ENCODE data around the gene SCAMP3. TPM values are rescaled to one million over a fixed set of nuclear protein-coding genes. Genes with fewer than 3 reads are reported as not detected.

Gene SCAMP3
- total and polyA plus RNA-seq, 8 donors, result 7.0 to 48.4 (median 28.7) TPM

DNA sequence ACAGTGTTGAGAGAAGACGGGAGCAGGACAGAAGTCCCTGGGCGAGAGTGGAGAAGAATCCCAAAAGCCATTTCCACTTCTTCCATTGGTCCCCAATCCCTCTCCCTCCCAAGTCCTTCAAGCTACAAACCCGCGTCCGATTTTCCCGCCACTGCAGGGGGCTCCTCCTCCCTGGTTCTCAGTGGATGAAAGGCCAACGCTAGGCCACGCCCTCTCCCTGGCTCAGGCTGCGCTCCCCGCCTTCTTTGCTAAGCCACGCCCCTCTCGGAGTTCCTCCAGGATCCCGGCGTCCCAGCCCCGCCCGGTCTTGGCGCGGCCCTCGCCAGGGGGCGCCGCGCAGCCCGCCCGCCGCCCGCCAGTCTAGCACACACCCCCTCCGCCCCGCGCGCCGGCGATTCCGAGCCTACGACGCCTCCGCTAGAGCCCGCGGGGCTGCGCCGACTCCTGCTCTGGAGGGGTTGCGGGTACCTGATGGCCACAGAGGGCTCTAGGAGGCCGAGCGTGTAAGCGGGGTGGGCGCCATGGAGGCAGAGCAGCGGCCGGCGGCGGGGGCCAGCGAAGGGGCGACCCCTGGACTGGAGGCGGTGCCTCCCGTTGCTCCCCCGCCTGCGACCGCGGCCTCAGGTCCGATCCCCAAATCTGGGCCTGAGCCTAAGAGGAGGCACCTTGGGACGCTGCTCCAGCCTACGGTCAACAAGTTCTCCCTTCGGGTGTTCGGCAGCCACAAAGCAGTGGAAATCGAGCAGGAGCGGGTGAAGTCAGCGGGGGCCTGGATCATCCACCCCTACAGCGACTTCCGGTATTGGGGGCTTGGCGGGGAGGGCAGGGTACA is 15.1 kb upstream of the SCAMP3 start, which contains the start of gene HCN3:
HCN3 (plus strand) TSS at position 394 of the 832 bp plus-strand sequence; CDS start at position 522, 128 bp downstream.
- TF ChIP-seq POLR2AphosphoS5 (IDR thresholded peaks at IDR 0.05) (peak in 2 of 3 donors; percentile 17 to 84), POLR2A (IDR thresholded peaks at IDR 0.05) (no peak)
- TF ChIP-seq, protein P1, sequence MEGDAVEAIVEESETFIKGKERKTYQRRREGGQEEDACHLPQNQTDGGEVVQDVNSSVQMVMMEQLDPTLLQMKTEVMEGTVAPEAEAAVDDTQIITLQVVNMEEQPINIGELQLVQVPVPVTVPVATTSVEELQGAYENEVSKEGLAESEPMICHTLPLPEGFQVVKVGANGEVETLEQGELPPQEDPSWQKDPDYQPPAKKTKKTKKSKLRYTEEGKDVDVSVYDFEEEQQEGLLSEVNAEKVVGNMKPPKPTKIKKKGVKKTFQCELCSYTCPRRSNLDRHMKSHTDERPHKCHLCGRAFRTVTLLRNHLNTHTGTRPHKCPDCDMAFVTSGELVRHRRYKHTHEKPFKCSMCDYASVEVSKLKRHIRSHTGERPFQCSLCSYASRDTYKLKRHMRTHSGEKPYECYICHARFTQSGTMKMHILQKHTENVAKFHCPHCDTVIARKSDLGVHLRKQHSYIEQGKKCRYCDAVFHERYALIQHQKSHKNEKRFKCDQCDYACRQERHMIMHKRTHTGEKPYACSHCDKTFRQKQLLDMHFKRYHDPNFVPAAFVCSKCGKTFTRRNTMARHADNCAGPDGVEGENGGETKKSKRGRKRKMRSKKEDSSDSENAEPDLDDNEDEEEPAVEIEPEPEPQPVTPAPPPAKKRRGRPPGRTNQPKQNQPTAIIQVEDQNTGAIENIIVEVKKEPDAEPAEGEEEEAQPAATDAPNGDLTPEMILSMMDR (IDR thresholded peaks at IDR 0.05), result peak in 5 of 7 experiments; percentile 8 to 88 (median 64)
- Histone ChIP-seq H3K9me3 (no peaks in the 10 kb centered on the region), H3K4me1 (peaks cover 15 to 35% (median 29%) of the 10 kb centered on the region in 4 donors), H3K36me3 (peaks cover 0 to 3% (median under 1%) of the 10 kb centered on the region in 4 donors), H3K4me3 (peak within 1 kb of the TSS; percentile 73 to 93 (median 82)), H3K27ac (peak within 1 kb of the TSS; percentile 61 to 83 (median 72)), H3K27me3 (no peaks in the 10 kb centered on the region)
- peak; percentile 99 for DNase-seq
- intact Hi-C loops (cut with DNase I; ENCODE audit: low total_unique reads), result no loop called here
- WGBS, 5 donors, result 1 to 3% (median 2%) methylated on average over 20 to 68 of the region's 68 CpGs

DNA sequence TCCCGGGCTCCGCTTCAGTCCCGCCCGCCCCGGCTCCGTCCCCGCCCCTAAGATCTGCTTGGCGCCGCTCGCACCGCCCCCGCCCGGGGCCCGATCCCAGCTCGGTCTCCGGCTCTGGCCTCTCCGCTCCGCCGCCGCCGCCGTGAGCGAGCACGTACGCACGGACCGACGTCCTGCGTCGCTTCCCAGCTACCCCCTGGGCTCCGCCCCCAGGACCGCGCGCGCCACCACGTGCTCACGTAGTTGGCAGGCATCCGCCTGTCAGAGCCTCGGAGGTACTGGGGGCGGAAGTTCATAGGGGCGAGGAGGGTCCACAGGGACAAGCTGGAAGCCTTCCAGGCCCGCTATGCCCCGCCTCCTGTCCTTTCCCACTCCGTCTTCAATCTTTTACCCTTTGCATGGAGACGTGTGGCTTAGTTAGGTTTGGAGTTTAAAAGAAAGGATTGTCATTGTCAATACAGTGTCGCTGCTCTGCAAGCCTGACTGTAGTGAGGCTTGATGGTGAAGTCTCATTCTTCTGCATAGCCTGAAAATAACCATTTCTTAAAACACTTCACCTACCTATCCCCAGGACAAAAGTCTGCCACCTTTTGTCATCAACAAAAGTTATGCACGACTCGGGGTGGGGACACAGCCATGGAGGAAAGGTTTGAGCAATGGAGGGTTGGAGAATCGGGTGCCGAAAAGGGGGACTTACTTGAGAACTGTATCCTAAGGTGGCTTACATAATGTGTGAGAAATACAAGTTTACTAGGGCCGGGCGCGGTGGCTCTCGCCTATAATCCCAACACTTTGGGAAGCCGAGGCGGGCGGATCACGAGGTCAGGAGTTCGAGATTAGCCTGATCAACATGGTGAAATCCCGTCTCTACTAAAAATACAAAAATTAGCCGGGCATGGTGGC is 11.4 kb upstream of the SCAMP3 start, which contains the start of gene CLK2:
CLK2 (minus strand) TSS at position 162 of the 903 bp plus-strand sequence. CDS start 2,527 bp downstream, outside the sequence.
- Histone ChIP-seq H3K27me3 (no peaks in the 10 kb centered on the region), H3K4me1 (peaks cover 26 to 49% (median 44%) of the 10 kb centered on the region in 4 donors), H3K36me3 (peaks cover 24 to 32% (median 28%) of the 10 kb centered on the region in 4 donors), H3K9me3 (no peaks in the 10 kb centered on the region), H3K4me3 (peak within 1 kb of the TSS; percentile 61 to 87 (median 81)), H3K27ac (peak within 1 kb of the TSS; percentile 91 to 99 (median 96))
- intact Hi-C loops (cut with DNase I; ENCODE audit: low total_unique reads), result no loop called here
- peak; percentile 95 to 99 (median 98) for TF ChIP-seq POLR2AphosphoS5 (IDR thresholded peaks at IDR 0.05)
- TF ChIP-seq EP300 (IDR thresholded peaks at IDR 0.05), result no peak
- TF ChIP-seq, protein P1 (IDR thresholded peaks at IDR 0.05), result peak in 1 of 7 experiments; percentile 6
- TF ChIP-seq POLR2A (IDR thresholded peaks at IDR 0.05), result peak in 1 of 4 donors; percentile 6
- peak; percentile 95 to 99 for DNase-seq
- WGBS, 5 donors, result 7 to 22% (median 12%) methylated on average over 30 to 61 of the region's 61 CpGs

DNA sequence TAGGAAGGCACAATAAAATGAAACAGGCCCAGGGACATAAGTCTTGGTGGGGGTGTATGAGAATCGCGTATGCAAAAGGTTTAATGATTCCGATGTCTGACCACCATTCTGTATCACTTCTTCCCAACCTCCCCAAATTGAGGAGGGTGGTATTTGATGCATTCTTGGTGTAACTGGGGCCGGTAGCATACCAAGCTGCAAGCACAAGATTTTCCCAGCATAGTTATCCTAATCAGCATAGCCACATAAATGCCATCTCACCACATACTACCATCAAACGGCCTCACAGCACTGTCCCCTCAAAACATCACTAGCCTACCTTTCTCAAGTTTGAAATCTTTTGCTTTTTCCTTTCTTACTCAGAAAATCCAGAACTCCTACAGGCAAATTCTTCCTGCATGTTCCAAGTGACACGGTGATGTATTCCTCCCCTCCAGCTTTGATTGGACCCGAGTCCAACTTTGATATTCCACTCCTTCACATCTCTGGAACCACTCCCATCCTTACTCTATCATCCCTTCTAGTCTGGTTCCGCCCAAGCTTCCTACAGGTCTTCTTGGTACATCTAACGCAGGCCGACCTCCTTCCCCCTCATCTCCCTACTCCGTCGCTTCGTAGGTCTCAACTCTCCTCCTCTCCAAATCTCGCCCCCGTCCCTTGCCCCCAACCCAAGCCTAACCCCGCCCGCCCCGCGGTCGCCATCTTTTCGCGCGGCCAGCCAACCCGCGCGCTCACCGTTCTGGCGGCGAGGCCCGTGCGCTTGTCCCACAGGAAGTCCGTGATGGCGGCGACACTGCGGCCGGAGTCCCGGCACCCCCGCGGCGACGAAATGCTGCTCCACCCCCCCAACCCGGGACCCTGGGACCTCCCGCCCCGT is 10.5 kb upstream of the SCAMP3 start:
- Histone ChIP-seq H3K27ac (peak overlapping the region; percentile 91 to 99 (median 96)), H3K9me3 (no peaks in the 10 kb centered on the region), H3K27me3 (no peaks in the 10 kb centered on the region), H3K4me3 (peak overlapping the region; percentile 61 to 87 (median 81)), H3K36me3 (peaks cover 33 to 41% (median 37%) of the 10 kb centered on the region in 4 donors), H3K4me1 (peaks cover 20 to 40% (median 36%) of the 10 kb centered on the region in 4 donors)
- intact Hi-C loops (cut with DNase I; ENCODE audit: low total_unique reads), result no loop called here
- TF ChIP-seq POLR2AphosphoS5 (IDR thresholded peaks at IDR 0.05), result no peak
- WGBS, 5 donors, result 3 to 7% (median 4%) methylated on average over 34 to 44 of the region's 44 CpGs
- DNase-seq, result no peak

DNA sequence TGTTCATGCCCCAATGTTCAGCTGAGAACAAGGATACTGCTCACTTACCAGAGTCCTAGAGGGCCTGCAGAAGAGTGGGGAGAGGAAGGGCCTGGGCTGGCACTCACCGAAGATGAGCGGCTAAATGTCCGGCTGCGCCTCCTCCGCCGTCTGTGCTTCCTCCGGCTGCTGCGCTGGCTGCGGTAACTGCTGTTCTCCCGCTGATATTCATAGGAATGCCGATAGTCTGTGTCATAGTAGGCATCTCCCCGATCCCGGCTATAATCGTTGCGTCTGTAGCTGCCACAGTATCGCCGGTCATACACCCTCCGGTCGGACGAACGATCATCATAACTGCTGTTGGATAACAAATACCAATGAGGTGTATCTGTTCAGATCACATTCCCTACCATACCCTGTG is 7.2 kb upstream of the SCAMP3 start:
- no peak overlapping the region for H3K27ac ChIP-seq
- H3K27me3 ChIP-seq, result no peaks in the 10 kb centered on the region
- TF ChIP-seq, protein P1 (IDR thresholded peaks at IDR 0.05), result no peak
- no peak for TF ChIP-seq POLR2AphosphoS5 (IDR thresholded peaks at IDR 0.05)
- TF ChIP-seq POLR2A (IDR thresholded peaks at IDR 0.05), result no peak
- TF ChIP-seq EP300 (IDR thresholded peaks at IDR 0.05), result no peak
- intact Hi-C loops (cut with DNase I; ENCODE audit: low total_unique reads), result no loop called here
- H3K9me3 ChIP-seq, result no peaks in the 10 kb centered on the region
- 94 to 95% (median 95%) methylated on average over 17 to 21 of the region's 21 CpGs for WGBS, 5 donors
- H3K4me1 ChIP-seq, result peaks cover 19 to 30% (median 28%) of the 10 kb centered on the region in 4 donors
- no peak for DNase-seq
- H3K4me3 ChIP-seq, result no peak overlapping the region
- peaks cover 65 to 74% (median 70%) of the 10 kb centered on the region in 4 donors for H3K36me3 ChIP-seq

All from stomach (tissue), 9 donors.